MG63 (cell line): ENCODE measurements around the gene DOCK7. TPM values are rescaled to one million over a fixed set of nuclear protein-coding genes. Genes with fewer than 3 reads are reported as not detected.

Experiments used
- DNase-seq: peaks from one replicate; pipeline ENCODE4 v3.0.0-alpha.2; 2020
- H3K27me3 ChIP-seq: fragments of 250-450 bp; sonication (Bioruptor Pico); 2 replicates; pipeline ENCODE4 v1.5.1; 2020; ENCODE audit warnings: mild to moderate bottlenecking, moderate library complexity
- H3K36me3 ChIP-seq: fragments of 250-450 bp; sonication (Bioruptor Pico); 2 replicates; pipeline ENCODE4 v1.5.1; 2020; ENCODE audit warnings: mild to moderate bottlenecking, moderate library complexity
- H3K4me3 ChIP-seq: fragments of 250-450 bp; sonication (Bioruptor Pico); 2 replicates; pipeline ENCODE4 v1.5.1; 2020; ENCODE audit warnings: mild to moderate bottlenecking, moderate library complexity
- H3K9me3 ChIP-seq: fragments of 250-450 bp; sonication (Bioruptor Pico); 2 replicates; pipeline ENCODE4 v1.5.1; 2020; ENCODE audit warnings: mild to moderate bottlenecking, moderate library complexity
- total RNA-seq: library from RNA; depleted of rRNA; stranded (reverse); fragments of >200 nt; shearing (Covaris generic); gene quantifications from 2 replicates; pipeline ENCODE4 v1.2.3, GENCODE V29; 2014; ENCODE audit warnings: low replicate concordance

DOCK7 gene
- total RNA-seq, 1 experiment from 2014 or later, result 21.9 TPM

- DNase-seq, result no peak
- no peaks in the 10 kb centered on the region for H3K9me3 ChIP-seq
- H3K27me3 ChIP-seq, result no peaks in the 10 kb centered on the region
- H3K4me3 ChIP-seq, result no peak overlapping the region
- H3K36me3 ChIP-seq, result peaks cover 31% of the 10 kb centered on the region
Observed at GRCh38 chr1:62457955-62458354, 230.2 kb downstream of the DOCK7 start.

- Histone ChIP-seq H3K27me3 (no peaks in the 10 kb centered on the region), H3K4me3 (no peak overlapping the region), H3K9me3 (no peaks in the 10 kb centered on the region), H3K36me3 (peaks cover 79% of the 10 kb centered on the region)
- no peak for DNase-seq
Observed at GRCh38 chr1:62452951-62453350, 235.2 kb downstream of the DOCK7 start.

- H3K27me3 ChIP-seq, result no peaks in the 10 kb centered on the region
- peaks cover 83% of the 10 kb centered on the region for H3K36me3 ChIP-seq
- H3K9me3 ChIP-seq, result no peaks in the 10 kb centered on the region
- H3K4me3 ChIP-seq, result no peak overlapping the region
- DNase-seq, result no peak
Observed at GRCh38 chr1:62450301-62450700, 237.9 kb downstream of the DOCK7 start.

- H3K27me3 ChIP-seq, result no peaks in the 10 kb centered on the region
Observed at GRCh38 chr1:62448221-62448933, 239.8 kb downstream of the DOCK7 start.

GRCh38 chr1:62444701-62445100, 243.5 kb downstream of the DOCK7 start:
- no peak for DNase-seq
- no peaks in the 10 kb centered on the region for H3K27me3 ChIP-seq
- peaks cover 87% of the 10 kb centered on the region for H3K36me3 ChIP-seq
- no peaks in the 10 kb centered on the region for H3K9me3 ChIP-seq
- H3K4me3 ChIP-seq, result no peak overlapping the region

More at GRCh38 chr1:62448221-62448933, 239.8 kb downstream of the DOCK7 start:
- no peaks in the 10 kb centered on the region for H3K9me3 ChIP-seq
- DNase-seq, result no peak
- no peak overlapping the region for H3K4me3 ChIP-seq
- H3K36me3 ChIP-seq, result peaks cover 86% of the 10 kb centered on the region

- H3K9me3 ChIP-seq, result no peaks in the 10 kb centered on the region; the same call in 1 of the 2 replicates
- no peak for DNase-seq
- peaks cover 46% of the 10 kb centered on the region for H3K36me3 ChIP-seq
- peak overlapping the region; percentile 94 for H3K4me3 ChIP-seq
- no peaks in the 10 kb centered on the region for H3K27me3 ChIP-seq
Observed at GRCh38 chr1:62439652-62440371, 248.4 kb downstream of the DOCK7 start.

- Histone ChIP-seq H3K4me3 (peak overlapping the region; percentile 94), H3K27me3 (no peaks in the 10 kb centered on the region), H3K9me3 (no peaks in the 10 kb centered on the region; the same call in 1 of the 2 replicates), H3K36me3 (peaks cover 32% of the 10 kb centered on the region)
- no peak for DNase-seq
Observed at GRCh38 chr1:62438163-62438562, 250.0 kb downstream of the DOCK7 start.

GRCh38 chr1:62437273-62437940, 250.8 kb downstream of the DOCK7 start:
- H3K36me3 ChIP-seq, result peaks cover 24% of the 10 kb centered on the region

GRCh38 chr1:62436466-62437272, 251.5 kb downstream of the DOCK7 start, which contains the start of gene USP1:
Gene USP1, plus strand, starts transcription at chr1:62437049. Its CDS starts 2,819 bp downstream, at chr1:62439868.
- peak; percentile 99 for DNase-seq
- no peaks in the 10 kb centered on the region; the same call in 1 of the 2 replicates for H3K9me3 ChIP-seq
- peaks cover 17% of the 10 kb centered on the region for H3K36me3 ChIP-seq
- H3K27me3 ChIP-seq, result no peaks in the 10 kb centered on the region
- peak within 1 kb of the TSS; percentile 94 for H3K4me3 ChIP-seq

More at GRCh38 chr1:62437273-62437940, 250.8 kb downstream of the DOCK7 start:
- Histone ChIP-seq H3K27me3 (no peaks in the 10 kb centered on the region), H3K9me3 (no peaks in the 10 kb centered on the region; the same call in 1 of the 2 replicates), H3K4me3 (peak overlapping the region; percentile 94)
- peak; percentile 27 for DNase-seq

- Histone ChIP-seq H3K36me3 (peaks cover 11% of the 10 kb centered on the region), H3K9me3 (no peaks in the 10 kb centered on the region; the same call in 1 of the 2 replicates), H3K4me3 (peak overlapping the region; percentile 94), H3K27me3 (no peaks in the 10 kb centered on the region)
- DNase-seq, result no peak
Observed at GRCh38 chr1:62436039-62436465, 252.1 kb downstream of the DOCK7 start.

GRCh38 chr1:62435231-62436038, 252.8 kb downstream of the DOCK7 start:
- no peak for DNase-seq
- no peaks in the 10 kb centered on the region; the same call in 1 of the 2 replicates for H3K9me3 ChIP-seq

GRCh38 chr1:62434618-62435001, 253.6 kb downstream of the DOCK7 start:
- H3K9me3 ChIP-seq, result no peaks in the 10 kb centered on the region; the same call in 1 of the 2 replicates
- H3K4me3 ChIP-seq, result no peak overlapping the region
- no peak for DNase-seq
- no peaks in the 10 kb centered on the region for H3K27me3 ChIP-seq
- no peaks in the 10 kb centered on the region; the same call in 1 of the 2 replicates for H3K36me3 ChIP-seq

More at GRCh38 chr1:62435231-62436038, 252.8 kb downstream of the DOCK7 start:
- no peaks in the 10 kb centered on the region for H3K27me3 ChIP-seq
- H3K4me3 ChIP-seq, result peak overlapping the region; percentile 94
- peaks cover 6% of the 10 kb centered on the region for H3K36me3 ChIP-seq

- Histone ChIP-seq H3K27me3 (no peaks in the 10 kb centered on the region), H3K9me3 (no peaks in the 10 kb centered on the region; the same call in 1 of the 2 replicates), H3K36me3 (no peaks in the 10 kb centered on the region; the same call in 1 of the 2 replicates), H3K4me3 (no peak overlapping the region)
- no peak for DNase-seq
Observed at GRCh38 chr1:62433861-62434617, 254.1 kb downstream of the DOCK7 start.

GRCh38 chr1:62429581-62429980, 258.6 kb downstream of the DOCK7 start:
- DNase-seq, result no peak
- Histone ChIP-seq H3K36me3 (no peaks in the 10 kb centered on the region), H3K9me3 (no peaks in the 10 kb centered on the region), H3K27me3 (no peaks in the 10 kb centered on the region), H3K4me3 (no peak overlapping the region)

- H3K9me3 ChIP-seq, result no peaks in the 10 kb centered on the region
- no peaks in the 10 kb centered on the region for H3K27me3 ChIP-seq
- no peaks in the 10 kb centered on the region for H3K36me3 ChIP-seq
- no peak for DNase-seq
- no peak overlapping the region for H3K4me3 ChIP-seq
Observed at GRCh38 chr1:62428351-62428750, 259.8 kb downstream of the DOCK7 start.
